GM10266 (cell line): ENCODE results near the gene TTYH3.

Experiments used
- DNase-seq: peaks from one replicate; pipeline ENCODE4 v3.0.0; 2012; ENCODE audit errors: extremely low spot score
- TF ChIP-seq, protein P1 (sequence below): IDR thresholded peaks from 2 replicates; pipeline ENCODE4 v1.5.1; 2012; ENCODE audit warnings: mild to moderate bottlenecking, low read depth; ENCODE audit not compliant: control insufficient read depth, insufficient read depth; ENCODE audit errors: missing control alignments

The TTYH3 gene

DNA sequence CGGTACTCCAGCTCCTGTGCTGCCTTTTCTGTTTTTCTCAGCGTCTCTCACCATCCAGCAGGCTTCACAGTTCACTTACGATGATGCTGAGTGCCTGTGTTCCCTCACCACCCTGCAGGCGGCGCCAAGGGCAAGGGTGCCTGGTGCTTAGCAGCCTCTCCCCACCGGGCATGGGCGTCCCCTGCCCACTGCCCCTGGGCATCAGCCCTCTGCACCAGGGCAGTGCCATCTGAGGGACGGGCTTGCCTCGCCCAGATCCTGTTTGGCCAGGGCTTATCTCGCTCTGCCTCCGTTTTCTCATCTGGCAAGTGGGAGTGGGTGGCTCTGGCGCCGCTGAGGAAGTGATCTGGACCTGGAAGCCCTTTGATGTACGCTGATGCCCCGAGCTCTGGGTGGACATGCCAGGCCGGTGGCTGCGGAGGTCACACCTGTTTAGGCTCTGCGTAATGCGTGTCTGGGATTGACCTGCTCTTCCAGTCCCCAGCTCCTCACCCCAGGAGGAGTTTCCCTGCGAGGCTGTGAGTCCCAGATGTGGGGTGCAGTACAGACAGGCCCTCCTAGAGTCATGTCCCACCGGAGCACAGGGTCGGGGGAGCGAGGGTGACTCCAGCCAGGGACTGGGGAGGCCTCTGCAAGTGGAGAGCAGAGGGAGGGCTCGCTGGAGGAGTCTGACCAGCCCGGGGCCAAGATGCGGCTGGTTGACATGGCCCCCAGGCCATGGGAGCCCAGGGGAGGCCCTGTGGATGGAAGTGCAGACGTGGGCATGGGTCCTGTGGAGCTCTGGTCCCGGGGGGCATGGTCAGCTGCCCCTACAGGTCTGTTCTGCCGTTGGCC, 11.8 kb downstream of the TTYH3 start:
- no peak for DNase-seq
- TF ChIP-seq, protein P1, sequence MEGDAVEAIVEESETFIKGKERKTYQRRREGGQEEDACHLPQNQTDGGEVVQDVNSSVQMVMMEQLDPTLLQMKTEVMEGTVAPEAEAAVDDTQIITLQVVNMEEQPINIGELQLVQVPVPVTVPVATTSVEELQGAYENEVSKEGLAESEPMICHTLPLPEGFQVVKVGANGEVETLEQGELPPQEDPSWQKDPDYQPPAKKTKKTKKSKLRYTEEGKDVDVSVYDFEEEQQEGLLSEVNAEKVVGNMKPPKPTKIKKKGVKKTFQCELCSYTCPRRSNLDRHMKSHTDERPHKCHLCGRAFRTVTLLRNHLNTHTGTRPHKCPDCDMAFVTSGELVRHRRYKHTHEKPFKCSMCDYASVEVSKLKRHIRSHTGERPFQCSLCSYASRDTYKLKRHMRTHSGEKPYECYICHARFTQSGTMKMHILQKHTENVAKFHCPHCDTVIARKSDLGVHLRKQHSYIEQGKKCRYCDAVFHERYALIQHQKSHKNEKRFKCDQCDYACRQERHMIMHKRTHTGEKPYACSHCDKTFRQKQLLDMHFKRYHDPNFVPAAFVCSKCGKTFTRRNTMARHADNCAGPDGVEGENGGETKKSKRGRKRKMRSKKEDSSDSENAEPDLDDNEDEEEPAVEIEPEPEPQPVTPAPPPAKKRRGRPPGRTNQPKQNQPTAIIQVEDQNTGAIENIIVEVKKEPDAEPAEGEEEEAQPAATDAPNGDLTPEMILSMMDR = peak; percentile 24

DNA sequence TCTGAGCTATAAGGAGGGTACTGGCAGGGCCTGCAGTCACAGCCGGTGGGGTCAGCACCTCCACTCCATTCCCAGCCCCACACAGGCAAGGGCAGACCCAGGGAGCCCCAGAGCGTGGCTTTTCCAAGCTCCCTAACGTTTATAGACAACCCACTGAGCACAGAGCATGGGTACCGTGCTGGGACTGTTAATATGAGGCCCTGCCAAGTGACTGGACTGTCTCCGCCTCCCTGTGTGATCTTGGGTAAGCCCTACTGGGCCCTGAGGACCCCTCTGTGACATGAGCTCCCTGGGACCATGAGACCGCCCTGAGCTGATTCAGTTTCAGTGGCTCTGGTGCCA, 12.4 kb downstream of the TTYH3 start:
- TF ChIP-seq, protein P1 = no peak
- DNase-seq = no peak

GRCh38 chr7:2644562-2645273, 12.9 kb downstream of the TTYH3 start:
- TF ChIP-seq, protein P1 = no peak
- DNase-seq = no peak

DNA sequence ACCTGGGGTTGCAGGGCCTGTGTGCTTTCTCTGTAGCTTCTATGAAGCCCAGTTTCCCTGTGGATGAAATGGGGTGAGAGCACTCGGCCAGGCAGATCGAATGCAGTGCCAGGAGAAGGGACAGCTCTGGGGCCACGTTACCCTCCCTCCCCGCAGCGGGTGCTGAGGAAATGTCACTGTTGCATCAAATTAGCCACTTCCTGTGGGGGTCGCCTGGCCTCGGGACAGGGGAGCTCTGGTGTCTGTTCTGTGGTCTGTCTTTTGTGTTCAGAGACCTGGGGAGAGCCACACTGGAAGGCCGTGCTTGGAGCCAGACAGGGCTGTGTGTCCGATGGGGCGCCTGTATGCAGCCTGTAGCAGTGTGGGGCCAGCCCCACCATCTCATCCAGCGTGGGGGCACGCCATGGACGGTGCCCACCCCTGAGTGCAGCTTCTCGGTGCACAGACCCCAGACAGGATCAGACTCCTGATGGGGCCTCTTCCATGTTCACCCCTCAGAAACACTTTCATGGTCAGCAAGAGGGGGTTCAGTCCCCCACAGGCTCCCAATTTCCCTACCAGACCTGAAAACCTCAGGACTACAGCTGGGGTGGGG, 13.6 kb downstream of the TTYH3 start:
- TF ChIP-seq, protein P1 = no peak

DNA sequence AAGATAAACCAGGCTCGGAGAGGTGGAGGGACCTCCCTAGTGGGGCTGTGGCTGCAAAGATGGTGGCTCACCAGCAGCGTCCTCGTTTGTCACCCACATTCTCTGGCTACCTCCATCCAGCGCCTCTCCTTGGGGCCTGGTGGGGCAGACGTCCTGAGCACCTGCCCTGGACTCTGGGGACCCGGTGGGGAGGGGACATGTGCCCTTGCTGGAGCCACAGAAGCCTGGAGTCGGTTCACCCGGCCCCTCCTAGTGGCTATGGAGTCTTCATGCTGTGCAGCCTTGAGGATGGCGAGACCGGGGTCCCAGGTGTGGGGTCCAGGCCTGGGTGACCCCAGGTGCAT, 14.5 kb downstream of the TTYH3 start:
- TF ChIP-seq, protein P1 = no peak
- DNase-seq = no peak

More for the DNA sequence above, 13.6 kb downstream of the TTYH3 start:
- DNase-seq = peak; percentile 77

- TF ChIP-seq, protein P1 = no peak
- DNase-seq = no peak
Measured at GRCh38 chr7:2646680-2647571, 15.1 kb downstream of the TTYH3 start.
